Colon (tissue), 2 donors: ENCODE data around the gene HIPK1.

ENCODE experiments used
- FAIRE-seq: peaks from 2 replicates; lab custom pipeline; 2012; peaks lifted over from hg19 to GRCh38; lab: Jason Lieb, UNC
- donor health status: control.
- donor health status: control.

HIPK1 gene

GRCh38 chr1:113913887-113914664, 15.0 kb upstream of the HIPK1 start:
- FAIRE-seq: no peak

- FAIRE-seq: no peak
These were observed 12.2 kb upstream of the HIPK1 start for GRCh38 chr1:113916974-113917373.

DNA sequence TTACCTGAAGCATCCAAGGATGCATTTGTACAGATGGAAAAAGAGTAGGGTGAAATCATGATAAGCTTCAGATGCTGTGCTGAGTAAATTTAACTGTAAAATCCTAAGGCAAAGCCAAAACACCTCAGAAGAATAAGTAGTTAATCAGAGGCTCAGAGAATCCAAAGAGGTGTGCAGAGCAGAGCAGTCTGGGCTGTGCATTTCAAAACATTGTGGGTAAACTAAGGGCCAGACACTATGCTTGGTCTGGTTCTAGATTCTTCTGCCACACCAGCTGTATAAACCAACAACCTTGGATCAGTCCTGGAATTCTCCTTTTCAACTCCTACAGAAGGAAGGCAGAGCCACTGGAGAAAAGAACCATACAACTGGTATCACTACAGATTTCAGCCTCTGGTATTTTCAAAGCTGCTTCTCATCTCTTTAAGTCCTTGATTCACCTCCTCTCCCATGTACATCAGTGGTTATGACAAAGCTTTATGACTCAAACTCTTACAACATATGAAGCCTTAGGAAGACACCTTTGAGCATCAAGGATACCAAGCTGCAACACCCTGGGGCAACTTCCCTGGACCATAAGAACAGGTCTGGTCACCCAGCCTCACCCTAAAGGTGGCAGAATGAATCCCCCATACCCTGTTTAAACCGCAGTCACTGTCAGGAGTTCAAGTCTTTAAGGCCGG, 11.6 kb upstream of the HIPK1 start:
- FAIRE-seq: no peak

DNA sequence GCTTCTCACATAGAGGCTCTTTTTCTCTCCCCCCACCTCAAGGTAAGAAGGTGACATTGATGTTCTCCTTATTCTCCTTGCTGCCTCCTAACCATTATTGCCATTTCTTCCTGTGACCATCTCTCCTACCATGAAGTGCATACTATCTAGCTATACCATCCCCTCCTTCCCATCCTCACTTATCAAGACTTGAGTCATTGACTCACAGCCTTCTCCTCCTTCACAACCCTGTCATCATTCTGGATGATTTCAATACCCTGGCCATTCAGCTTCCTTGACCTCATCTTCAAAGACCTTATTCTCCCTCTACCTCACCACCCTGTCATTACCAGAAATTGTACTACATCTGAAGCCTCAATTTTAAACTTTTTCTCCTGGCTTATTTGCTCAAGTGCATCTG, 10.9 kb upstream of the HIPK1 start:
- no peak for FAIRE-seq

- no peak for FAIRE-seq
These were observed 6.2 kb upstream of the HIPK1 start for GRCh38 chr1:113922957-113923356.

DNA sequence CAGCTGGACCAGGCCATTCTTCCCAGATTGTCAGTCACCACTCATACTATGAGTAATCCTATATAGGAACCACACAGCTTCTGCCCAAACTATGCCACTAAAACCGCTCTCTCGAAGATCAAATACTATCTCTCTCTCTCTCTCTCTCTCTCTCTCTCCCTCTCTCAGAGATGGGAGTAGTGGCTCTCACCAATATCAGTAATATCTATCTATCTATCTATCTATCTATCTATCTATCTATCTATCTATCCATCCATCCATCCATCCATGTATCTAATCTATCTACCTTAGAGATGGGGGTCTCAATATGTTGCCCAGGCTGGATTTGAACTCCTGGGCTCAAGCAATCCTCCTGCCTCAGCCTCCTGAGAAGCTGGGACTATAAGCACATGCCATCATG, 4.7 kb upstream of the HIPK1 start:
- FAIRE-seq: no peak

- no peak for FAIRE-seq
These were observed 765 bp upstream of the HIPK1 start for GRCh38 chr1:113928187-113928930.

- no peak for FAIRE-seq
These were observed 800 bp downstream of the HIPK1 start for GRCh38 chr1:113929750-113930498.

- no peak for FAIRE-seq
These were observed 1.5 kb downstream of the HIPK1 start for GRCh38 chr1:113930499-113931161.

DNA sequence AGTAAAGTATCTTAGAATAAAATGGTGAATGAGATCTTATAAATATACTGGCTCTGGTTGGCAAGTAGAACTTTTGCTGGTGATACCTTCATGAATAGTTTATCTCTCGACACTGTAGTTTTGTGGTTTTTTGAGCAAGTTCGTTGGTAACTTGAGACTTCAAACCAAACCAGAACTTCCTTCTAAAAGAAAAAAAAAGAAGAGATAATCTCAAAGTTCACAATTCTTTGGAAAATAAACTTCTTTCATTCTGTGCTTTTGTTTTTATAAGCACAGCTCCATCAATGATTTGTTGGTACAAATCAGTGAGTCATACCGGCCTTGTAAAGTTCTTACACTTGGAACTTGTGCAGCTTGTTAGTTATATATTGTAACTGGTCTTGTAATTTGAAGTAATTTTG, 2.3 kb downstream of the HIPK1 start:
- no peak for FAIRE-seq

GRCh38 chr1:113934006-113934405, 4.9 kb downstream of the HIPK1 start:
- no peak for FAIRE-seq

GRCh38 chr1:113934511-113935055, 5.5 kb downstream of the HIPK1 start:
- FAIRE-seq: no peak

DNA sequence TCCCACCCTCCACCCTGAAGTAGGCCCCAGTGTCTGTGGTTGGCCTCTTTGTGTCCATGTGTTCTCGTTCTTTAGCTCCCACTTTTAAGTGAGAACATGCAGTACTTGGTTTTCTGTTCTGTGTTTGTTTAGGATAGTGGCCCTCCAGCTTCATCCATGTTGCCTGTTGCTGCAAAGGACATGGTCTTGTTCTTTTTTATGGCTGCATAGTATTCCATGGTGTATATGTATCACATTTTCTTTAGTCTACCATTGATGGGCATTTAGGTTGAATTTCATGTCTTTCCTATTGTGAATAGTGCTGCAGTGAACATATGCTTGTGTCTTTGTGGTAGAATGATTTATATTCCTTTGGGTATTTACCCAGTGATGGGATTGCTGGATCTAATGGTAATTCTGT, 6.1 kb downstream of the HIPK1 start:
- FAIRE-seq: no peak

GRCh38 chr1:113935970-113936369, 6.8 kb downstream of the HIPK1 start:
- no peak for FAIRE-seq

DNA sequence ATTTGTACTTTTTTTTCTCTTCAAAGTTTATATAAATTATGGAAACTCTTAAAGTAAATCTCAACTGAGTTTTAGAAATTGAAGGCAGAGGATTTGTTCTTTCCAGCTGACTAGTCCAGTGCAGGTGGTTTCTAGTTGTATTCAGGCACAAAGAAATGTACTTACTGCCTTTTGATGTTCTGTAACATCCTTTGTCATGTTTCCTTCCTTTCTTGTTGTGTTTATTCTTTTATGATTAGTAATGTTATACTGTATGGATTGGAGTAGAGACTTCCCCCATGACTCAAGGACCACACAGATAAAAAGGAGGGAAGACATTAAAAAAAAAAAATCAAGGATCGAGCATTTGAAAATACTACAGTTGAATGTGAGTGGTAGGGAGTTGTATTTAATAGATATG, 8.0 kb downstream of the HIPK1 start:
- no peak for FAIRE-seq

DNA sequence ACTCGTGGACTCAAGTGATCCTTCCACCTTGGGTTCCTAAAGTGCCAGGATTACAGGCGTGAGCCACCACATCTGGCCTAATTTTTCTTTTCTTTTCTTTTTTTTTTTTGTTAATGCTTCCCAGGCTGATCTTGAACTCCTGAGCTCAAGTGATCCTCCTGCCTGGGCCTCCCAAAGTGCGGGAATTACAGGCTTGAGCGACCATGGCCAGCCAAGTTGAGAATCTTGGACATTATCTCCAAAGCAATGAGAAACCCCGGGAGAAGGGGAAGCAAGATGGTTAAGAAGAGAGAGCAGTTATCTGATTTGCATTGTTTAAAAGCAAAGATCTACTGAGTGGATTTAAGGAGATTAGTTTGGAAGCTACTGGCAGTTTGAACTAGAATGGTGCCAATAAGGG, 9.1 kb downstream of the HIPK1 start:
- no peak for FAIRE-seq

DNA sequence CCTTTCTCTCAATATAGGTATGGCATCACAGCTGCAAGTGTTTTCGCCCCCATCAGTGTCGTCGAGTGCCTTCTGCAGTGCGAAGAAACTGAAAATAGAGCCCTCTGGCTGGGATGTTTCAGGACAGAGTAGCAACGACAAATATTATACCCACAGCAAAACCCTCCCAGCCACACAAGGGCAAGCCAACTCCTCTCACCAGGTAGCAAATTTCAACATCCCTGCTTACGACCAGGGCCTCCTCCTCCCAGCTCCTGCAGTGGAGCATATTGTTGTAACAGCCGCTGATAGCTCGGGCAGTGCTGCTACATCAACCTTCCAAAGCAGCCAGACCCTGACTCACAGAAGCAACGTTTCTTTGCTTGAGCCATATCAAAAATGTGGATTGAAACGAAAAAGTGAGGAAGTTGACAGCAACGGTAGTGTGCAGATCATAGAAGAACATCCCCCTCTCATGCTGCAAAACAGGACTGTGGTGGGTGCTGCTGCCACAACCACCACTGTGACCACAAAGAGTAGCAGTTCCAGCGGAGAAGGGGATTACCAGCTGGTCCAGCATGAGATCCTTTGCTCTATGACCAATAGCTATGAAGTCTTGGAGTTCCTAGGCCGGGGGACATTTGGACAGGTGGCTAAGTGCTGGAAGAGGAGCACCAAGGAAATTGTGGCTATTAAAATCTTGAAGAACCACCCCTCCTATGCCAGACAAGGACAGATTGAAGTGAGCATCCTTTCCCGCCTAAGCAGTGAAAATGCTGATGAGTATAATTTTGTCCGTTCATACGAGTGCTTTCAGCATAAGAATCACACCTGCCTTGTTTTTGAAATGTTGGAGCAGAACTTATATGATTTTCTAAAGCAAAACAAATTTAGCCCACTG, 11.5 kb downstream of the HIPK1 start:
- FAIRE-seq: no peak

GRCh38 chr1:113941245-113941559, 12.1 kb downstream of the HIPK1 start:
- FAIRE-seq: no peak

GRCh38 chr1:113942527-113942926, 13.4 kb downstream of the HIPK1 start:
- no peak for FAIRE-seq

GRCh38 chr1:113943028-113943811, 14.1 kb downstream of the HIPK1 start:
- no peak for FAIRE-seq
